HG03571 (cell line): ENCODE measurements around the gene PRDX5.

Source experiments
- ATAC-seq: cut with Tn5 transposase; IDR thresholded peaks from one replicate; pipeline ENCODE4 v1.9.1; 2021; ENCODE audit not compliant: unreplicated experiment

PRDX5 gene

DNA sequence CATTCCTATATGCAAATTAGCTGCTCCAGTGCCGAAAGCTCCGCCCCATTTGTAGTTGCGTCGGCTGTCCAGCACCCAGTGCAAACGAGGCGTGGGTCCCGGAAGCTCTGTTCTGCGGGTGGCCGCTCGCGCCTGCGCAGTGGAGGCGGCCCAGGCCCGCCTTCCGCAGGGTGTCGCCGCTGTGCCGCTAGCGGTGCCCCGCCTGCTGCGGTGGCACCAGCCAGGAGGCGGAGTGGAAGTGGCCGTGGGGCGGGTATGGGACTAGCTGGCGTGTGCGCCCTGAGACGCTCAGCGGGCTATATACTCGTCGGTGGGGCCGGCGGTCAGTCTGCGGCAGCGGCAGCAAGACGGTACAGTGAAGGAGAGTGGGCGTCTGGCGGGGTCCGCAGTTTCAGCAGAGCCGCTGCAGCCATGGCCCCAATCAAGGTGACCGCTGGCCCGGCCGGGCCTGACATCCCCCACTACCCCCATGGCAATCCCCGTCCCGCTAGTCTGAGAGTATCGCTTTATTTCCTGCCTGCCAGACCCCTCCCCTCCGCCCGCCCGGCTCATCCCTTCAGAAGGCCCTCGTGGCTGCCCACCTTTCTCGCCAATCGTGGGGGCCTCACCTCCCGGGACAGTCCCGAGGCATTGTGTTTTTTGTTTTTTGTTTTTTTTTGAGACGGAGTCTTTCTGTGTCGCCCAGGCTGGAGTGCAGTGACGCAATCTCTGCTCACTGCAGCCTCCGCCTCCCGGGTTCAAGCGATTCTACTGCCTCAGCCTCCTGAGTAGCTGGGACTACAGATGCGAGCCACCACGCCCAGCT lies at the start of gene PRDX5:
PRDX5 (plus strand) TSS at position 161 of the 805 bp plus-strand sequence; CDS start at position 256, 95 bp downstream.
- peak; percentile 48 for ATAC-seq

DNA sequence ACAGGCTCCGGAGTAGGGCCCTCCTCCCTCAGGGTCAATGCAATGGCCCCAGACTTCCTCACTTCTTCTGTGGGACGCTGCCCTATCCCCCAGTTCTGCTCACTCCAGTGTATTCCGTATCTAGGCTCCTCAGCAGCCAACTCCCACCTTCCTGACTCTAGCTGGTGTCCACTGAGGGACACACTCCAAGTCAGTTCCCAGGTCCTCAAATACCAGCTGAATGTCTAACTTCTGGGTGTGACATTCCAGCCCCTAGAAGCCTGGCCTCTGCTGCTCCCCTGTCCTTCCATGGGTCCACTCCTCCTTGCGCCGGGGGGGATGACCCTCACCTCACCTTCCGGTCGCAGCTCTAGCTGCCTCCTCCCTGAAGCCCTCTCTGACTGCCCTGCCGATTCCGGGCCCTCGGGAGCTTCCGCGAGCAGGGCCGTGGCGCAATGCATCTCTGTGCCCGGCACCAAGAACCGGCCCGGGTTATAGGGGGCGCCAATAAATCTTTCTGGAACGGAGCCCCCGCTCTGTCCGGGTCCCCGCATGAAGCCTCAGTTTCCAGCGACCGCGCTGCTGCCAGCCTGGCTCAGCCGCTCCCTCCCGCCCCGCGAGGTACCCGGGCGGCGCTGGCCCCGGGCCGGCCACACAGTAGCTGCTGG lies 48.9 kb upstream of the PRDX5 start:
- ATAC-seq: peak; percentile 14

DNA sequence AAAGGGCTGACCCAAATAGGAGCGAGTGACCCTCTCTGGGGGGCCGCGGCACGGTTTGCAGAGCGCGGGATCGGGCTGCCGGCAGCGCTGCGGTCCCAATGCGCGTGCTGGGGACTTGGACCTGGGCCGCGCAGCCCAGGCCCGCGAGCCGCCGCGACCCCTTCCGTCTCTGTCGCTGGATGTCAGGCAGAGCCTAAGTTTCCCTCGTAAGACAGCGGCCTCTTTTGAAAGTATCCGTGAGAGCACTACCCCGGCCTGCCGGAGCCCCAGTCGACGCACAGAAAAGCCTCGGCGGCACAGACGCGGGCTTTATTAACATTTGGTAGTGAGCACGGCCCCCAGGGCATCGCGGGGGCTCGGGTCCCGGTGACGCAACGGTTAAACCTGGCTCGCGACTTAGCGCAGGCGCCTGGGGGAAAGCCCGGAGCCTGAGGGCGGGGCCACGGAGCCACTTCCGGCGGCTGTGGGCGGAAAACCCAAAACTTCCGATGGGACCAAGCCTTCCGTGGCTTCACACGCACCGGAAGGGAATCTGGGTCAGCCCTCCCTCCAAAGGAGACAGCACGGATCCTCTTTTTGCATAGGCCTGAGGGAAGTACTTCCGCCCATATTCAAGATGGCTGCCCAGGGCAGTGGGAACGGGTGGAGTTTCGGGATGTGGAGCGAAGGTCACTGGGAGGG lies 48.2 kb upstream of the PRDX5 start:
- ATAC-seq: peak; percentile 54

DNA sequence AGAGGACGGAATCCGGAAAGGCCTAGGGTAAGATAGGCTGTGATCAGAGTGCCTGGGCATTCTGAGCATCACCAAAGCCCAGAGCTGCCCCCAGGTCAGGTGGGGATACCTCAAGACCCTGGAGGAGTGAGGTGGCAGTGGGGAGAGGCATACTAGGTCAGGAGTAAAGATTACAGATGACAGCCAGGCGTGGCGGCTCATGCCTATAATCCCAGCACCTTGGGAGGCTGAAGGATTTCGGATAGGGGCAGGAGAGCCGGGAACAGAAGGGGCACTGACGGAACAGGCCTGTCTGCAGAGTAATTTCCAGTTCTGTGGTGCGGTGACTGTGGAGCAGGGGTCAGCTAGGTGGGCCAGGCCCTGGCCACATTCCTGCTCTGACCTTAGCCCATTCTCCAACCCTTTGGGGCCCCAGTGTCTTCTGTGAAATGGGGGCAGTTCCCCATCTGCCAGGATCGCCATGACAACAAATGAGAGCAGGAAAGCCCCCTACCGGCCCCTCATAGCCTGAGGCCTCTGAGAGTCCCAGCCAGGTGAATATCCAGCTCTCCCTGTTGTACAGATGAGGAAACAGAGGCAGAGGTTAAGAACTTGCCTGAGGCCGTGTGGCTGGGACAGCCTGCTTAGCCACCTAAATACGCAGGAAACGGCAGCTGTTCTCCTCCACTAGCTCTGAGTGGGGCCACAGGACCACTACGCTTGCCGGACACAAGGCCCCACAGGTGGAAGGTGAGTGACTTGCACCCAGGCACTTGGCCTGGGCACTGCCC lies 42.7 kb upstream of the PRDX5 start:
- no peak for ATAC-seq

DNA sequence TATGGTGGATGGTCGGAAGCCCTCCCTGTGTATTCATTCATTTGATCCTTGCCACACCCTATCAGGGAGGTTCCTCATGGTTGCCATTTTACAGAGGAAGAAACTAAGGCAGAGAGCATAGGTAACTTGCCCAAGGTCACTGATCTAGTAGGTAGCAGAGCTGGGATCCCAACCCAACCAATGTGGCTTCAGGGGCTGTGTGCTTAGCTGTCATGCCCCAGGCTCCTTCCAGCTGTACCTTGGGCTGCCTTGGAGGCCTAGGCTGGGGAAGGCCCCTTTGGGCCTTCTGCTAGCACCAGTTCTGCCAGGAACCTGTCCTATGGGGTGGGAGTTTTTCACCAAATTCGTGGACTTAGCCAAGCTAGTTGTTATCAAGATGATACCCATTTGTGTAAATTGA lies 42.1 kb upstream of the PRDX5 start:
- no peak for ATAC-seq

DNA sequence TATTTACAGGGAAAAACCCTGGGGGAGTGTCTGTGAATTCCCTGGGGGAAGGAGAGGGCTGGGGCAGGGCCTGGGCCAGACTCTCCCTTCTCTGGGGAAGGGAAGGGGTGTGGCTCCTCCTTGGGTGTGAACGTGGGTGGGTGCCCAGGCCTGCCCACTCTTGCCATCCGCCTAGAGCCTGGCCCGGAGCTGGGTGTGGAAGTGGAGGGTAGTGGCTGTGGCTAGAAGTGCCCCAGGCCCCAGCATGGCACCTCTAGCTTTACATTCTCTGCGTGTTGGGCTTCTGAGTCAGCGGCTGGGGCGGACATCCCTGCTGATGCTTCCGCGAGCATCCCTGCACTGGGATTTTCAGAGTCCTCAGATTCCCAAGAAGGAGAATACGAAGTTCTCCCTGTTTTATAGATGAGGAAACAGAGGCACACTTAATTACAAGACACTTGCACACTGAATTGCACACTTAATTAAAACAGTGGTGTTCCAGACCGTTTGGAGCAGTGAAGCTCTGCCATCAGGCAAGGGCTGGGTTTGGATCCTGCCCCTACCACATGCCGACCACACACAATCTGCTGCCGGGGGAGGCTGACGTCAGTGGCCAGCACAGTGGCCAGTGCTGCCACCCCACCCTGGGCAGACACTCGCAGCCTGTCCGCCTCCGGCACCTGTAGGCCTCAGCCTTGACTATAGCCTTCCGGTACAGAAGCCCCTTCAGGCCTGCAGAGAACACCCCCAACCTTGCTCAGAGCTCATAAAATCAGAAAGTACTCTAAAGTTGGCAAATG lies 41.1 kb upstream of the PRDX5 start:
- ATAC-seq: no peak

DNA sequence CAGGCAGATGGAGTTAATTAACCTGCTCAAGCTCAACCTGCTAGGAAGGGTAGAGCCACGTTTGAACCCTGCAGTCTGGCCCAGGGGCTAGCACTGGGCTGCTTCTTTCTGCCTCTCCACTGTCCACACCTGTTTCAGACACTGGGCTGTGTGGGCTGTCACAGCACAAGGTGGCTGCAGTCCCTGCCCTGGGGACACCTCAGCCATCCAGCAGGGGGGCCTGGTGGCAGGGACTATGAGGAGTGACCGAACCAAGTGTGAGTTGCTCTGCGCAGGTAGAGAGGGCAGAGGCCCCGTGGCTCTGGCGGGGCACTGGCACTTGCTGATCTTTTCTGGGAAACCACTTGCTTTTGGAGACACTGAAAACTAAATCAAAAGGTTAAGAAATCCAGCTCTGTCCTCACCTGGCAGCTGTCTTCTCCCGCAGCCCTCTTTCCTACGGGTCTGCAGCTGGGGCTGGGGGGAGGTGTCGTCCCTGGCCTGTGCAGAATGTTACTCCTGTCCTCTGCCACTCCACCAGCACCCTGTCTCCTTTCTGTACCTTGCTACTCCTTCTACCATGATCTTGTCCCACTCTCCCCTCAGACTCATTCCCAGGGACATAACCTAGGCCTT lies 39.2 kb upstream of the PRDX5 start:
- no peak for ATAC-seq

DNA sequence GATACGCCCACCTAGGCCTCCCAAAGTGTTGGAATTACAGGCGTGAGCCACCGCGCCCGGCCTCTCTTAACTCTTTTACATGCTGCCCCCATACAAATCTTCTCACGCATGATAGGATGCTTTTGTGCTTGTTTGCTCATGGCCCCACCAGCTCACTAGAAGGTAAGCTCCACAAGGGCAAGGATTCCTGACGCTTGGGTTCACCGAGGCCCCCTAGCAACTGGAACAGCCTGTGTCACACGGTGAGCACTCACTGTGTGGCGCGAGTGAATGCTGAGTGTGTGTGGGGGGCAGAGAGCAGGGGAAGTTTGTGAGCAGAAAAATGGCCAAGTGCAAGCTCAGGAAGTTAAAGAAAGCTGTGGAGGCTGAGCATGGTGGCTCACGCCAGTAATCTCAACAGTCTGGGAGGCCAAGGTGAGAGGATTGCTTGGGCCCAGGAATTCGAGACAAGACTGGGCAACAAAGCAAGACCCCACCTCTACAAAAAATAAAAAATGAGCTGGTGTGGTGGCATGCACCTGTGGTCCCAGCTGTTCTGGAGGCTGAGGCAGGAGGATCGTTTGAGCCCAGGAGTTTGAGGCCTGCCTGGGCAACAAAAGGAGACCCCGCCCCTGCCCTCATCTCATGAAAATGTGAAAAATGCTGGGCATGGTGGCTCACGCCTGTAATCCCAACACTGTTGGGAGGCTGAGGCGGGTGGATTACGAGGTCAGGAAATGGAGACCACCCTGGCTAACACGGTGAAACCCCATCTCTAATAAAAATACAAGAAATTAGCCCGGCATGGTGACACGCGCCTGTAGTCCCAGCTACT lies 35.8 kb upstream of the PRDX5 start:
- no peak for ATAC-seq

DNA sequence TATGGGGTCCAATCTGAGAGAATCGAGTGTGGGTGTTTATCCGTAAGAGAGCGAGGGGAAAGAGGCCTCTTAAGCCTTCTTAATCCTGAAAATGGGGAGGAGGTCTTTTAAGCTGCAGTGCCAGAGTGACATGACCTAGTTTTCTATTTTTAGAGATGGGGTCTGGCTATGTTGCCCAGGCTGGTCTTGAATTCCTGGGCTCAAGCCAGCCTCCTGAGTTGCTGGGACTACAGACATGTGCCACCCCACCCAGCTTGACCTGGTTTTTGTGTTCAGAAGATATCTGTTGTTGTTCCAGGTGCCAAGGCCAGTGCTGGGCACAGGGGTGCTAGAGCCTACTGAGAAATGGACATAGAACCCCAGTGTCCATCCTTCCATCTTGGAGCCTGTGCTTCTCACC lies 34.8 kb upstream of the PRDX5 start:
- no peak for ATAC-seq

DNA sequence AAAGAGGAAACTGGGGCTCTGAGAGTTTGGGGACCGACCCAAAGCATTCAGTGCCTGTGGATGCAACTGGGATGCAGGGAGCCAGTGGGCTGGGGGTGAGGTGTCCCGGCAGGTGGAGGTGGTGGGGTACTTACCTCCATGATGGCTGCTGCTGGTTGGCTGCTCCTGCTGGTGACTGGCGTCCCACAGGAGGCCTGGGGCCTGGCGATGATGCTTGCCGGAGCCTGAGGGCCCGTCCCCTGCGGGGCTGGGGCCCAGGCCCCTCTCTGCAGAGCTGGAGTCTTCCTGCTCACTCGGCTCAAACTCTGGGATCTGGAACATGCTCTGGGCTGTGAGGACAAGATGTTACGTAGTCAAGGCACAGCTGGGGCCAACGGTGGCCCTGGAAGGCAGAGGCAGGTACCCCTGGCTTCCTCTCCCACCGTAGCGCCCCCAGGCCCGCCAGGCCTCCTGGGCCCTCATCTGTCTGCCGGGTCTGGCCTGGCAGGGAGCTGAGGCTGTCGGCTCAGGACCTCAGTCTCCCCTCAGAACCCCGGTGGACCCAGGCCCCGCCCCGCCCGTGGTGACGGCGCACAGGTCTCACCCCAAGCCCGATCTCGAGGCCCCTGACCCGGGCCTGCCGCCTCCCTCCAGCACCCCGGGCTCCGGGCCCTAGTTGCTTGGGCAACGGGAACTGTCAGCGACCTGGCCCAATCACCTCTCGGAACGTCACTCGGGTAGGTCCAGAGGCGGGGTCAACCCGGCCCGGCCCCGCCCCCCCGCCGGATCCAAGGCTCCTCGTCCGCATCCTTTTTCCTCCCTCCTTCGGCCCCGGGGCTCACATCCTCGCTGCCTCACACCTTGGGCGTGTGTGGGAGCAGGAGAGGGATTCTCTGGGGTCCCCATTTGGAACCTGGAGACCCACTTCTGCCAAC lies 33.6 kb upstream of the PRDX5 start, which contains the start of gene BAD:
BAD (minus strand) TSS at position 618 of the 914 bp plus-strand sequence; CDS start at position 321, 297 bp downstream.
- ATAC-seq: peak; percentile 62

DNA sequence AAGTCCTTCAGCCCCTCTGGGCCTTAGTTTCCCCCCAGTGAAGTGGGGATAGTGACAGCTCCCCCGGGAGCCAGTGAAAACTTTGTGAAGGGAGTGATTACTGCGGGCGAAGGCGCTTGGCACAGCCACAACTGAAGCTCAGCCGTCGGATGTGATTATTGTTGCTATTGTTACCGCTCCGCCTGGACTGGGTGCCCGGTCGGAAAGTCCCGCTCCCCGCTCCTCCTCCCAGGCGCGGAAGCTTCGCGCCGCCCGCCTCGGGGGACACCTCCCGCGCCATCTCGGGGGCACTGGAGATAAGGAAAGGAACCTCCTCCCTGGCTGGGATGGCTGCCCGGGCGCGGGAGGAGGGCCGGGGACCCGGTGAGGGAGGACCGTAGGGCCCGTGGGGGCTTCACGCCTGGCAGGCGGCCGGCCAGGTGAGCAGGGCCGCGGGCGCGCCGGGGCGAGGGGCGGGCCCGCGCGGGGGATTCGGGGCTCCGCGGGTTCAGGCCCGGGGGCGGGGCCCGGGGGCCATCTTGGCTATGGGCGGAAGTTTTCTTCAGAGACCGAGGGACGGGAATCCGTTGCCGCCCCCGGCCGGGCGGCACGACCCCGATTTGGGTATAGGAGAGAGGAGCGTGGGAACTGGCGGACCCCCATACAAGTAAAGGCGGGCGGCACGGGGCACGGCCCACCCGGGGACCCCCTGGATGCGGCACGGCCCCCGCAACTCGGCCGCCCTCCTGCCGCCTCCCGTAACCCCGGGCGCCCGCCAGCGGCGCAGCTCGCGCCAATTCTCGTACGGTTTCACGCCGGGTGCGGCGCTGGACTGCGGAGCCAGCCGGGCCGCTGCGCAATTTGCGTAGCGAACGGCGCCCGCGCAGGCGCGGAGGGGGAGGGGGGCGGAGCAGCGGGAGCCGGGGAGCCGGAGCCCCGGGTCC lies 32.7 kb upstream of the PRDX5 start, which contains the start of gene GPR137:
GPR137 (plus strand) TSS at position 887 of the 923 bp plus-strand sequence. CDS start 677 bp downstream, outside the sequence.
- ATAC-seq: peak; percentile 49

DNA sequence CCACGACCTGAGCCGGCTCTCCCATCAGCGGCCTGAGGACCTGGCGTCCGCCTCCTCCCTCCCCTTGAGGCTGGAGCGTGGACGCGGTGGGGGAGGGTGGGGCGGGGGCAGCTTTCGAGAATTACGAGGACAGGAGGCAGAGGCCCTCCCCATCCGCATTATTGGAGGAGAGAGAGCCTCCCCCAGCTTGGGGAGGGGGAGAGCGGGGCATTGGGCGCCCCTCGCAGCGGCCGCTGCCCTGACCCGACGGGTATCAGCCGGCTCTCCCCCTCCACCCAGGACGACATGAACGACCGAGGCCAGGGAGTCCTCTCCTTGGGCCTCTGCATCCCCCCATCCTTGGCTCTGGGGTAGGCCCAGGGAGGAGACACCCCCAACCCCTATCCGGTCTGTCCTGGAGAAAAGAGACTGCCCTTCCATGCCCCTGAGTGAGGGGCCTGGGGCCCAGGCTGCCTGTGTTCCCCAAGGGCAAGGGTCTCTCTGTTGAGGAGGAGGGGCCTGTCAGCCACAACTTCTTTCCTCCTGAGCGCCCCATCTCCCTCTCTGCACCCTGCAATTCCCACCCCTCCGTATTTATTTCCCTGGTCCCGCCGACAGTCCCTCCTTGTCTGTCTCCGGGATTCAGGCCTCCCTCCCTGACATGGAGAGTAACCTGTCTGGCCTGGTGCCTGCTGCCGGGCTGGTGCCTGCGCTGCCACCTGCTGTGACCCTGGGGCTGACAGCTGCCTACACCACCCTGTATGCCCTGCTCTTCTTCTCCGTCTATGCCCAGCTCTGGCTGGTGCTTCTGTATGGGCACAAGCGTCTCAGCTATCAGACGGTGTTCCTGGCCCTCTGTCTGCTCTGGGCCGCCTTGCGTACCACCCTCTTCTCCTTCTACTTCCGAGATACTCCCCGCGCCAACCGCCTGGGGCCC lies 31.8 kb upstream of the PRDX5 start:
- no peak for ATAC-seq

DNA sequence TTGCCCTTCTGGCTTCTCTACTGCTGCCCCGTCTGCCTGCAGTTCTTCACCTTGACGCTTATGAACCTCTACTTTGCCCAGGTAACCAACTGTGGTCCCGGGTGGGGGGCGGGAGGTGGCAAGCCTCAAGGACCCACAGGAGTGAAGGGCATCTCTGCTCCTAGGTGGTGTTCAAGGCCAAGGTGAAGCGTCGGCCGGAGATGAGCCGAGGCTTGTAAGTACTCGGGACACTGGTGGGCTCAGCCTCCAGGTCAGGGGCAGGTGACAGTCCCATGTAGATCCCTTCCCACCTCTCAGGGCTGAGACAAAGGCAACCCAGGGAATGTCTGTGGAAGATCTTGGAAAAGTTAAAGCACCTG lies 31.1 kb upstream of the PRDX5 start:
- no peak for ATAC-seq

DNA sequence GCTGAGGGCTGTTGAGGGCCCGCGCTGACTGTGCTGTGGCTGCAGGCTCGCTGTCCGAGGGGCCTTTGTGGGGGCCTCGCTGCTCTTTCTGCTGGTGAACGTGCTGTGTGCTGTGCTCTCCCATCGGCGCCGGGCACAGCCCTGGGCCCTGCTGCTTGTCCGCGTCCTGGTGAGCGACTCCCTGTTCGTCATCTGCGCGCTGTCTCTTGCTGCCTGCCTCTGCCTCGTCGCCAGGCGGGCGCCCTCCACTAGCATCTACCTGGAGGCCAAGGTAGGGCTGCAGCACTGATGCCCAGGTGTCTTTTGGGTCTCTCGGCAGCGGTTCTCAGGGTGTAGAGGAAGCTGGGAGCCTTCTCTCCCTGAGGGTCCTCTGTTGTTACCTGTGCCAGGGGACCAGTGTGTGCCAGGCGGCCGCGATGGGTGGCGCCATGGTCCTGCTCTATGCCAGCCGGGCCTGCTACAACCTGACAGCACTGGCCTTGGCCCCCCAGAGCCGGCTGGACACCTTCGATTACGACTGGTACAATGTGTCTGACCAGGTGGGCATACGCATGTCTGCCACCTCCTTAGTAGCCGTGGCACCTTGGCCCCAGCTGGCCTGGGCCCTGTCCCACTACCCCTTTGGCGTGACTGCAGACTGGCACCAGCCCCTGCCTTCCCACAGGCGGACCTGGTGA lies 30.1 kb upstream of the PRDX5 start:
- no peak for ATAC-seq

DNA sequence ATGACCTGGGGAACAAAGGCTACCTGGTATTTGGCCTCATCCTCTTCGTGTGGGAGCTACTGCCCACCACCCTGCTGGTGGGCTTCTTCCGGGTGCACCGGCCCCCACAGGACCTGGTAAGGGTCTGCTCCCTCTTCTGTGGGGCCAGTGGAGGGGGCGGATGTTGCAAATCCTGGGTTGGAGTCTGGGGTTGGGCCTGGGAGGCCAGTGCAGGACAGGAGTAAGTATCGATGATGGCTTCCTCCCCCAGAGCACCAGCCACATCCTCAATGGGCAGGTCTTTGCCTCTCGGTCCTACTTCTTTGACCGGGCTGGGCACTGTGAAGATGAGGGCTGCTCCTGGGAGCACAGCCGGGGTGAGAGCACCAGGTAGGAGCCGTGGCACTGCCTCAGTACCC lies 29.6 kb upstream of the PRDX5 start:
- ATAC-seq: no peak
